ENCODE measurements around the gene GUCY1B1. TPM values are rescaled to one million over a fixed set of nuclear protein-coding genes. Genes with fewer than 3 reads are reported as not detected.

Gene GUCY1B1
- total RNA-seq (2021), result 0.50 and 0.59 TPM in 2 replicates
- long read RNA-seq, partial matches to known transcripts, result 1 of 2 reads
- long read RNA-seq, other reads (novel, unspliced or antisense), result 0 of 2 reads

DNA sequence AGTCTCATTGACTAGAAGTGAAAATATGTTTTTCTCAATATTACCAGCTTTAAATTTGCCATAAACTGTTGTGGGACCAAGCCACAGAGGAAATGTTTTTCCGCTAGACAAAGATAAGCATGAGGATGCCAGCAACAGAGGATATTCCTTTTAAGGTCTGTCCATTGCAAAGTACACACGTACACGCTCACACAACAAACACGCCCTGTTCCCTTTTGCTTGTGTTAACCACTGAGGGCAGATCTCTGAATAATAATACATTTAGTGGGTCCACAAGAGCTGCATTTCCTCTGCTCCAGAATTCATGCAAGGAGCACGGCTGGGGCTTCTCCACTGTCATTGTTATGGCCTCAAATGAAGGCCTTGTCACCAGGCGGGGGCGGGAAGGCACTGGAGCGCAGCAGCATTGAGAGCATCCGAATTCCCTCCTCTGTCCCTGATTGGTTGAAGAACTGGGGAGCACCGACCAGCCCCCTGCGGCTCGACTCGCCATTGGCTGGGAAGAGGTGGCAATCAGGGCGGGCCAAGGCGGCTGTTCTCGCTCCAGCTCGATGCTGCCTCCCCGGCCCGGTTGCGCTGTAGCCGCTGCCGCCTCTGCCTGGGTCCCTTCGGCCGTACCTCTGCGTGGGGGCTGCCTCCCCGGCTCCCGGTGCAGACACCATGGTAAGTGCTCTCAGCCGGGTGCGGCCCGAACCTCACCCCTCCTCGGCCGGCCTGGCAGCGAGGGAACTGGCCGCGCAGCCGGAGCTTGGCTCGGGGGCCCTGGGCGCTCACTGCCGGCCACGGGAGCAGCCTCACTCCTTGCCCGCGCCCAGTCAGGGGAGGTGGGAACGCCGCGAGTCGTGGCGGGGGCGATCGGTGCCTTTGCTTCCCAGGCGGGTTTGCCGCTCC is at the start of gene GUCY1B1:
TSS of gene GUCY1B1 (plus strand) at position 541 of the 891 bp plus-strand sequence. CDS start at position 661, 120 bp downstream.
- no peak within 1 kb of the TSS for H3K4ac ChIP-seq (ENCODE audit: low read depth, low read length)
- no peak within 1 kb of the TSS for H2BK120ac ChIP-seq (ENCODE audit: low read depth, low read length, poor library complexity, severe bottlenecking)
- H3K4me2 ChIP-seq (ENCODE audit: insufficient read depth, insufficient read length, low read length), result peak within 1 kb of the TSS; percentile 83
- H3K9ac ChIP-seq (ENCODE audit: extremely low read depth, insufficient read length, low read length), result no peak within 1 kb of the TSS
- no peaks in the 10 kb centered on the region for H3K36me3 Mint-ChIP-seq (ENCODE audit: insufficient read depth in 1 of 3, low read depth in 3 of 3)
- H3K23ac ChIP-seq (ENCODE audit: insufficient read length, low read depth, low read length), result no peak within 1 kb of the TSS
- no peak within 1 kb of the TSS for H3K27ac Mint-ChIP-seq
- no peaks in the 10 kb centered on the region for H3K4me1 ChIP-seq (ENCODE audit: insufficient read depth, low read length)
- no peaks in the 10 kb centered on the region for H3K9me3 ChIP-seq (ENCODE audit: control insufficient read depth, low read depth, low read length)
- H4K91ac ChIP-seq (ENCODE audit: insufficient read length, low read depth, low read length), result no peak within 1 kb of the TSS
- H3K18ac ChIP-seq (ENCODE audit: insufficient read length, low read depth, low read length), result no peak within 1 kb of the TSS
- H4K5ac ChIP-seq (ENCODE audit: insufficient read length, low read depth, low read length), result no peak within 1 kb of the TSS
- H3K27me3 Mint-ChIP-seq (ENCODE audit: low read depth), result peaks cover 49% of the 10 kb centered on the region
- H3K23me2 ChIP-seq (ENCODE audit: insufficient read length, low read depth, low read length, poor library complexity, severe bottlenecking), result peaks cover 7% of the 10 kb centered on the region
- no peaks in the 10 kb centered on the region for H3K79me1 ChIP-seq (ENCODE audit: insufficient read depth, low read depth, low read length, poor library complexity, severe bottlenecking)
- no peaks in the 10 kb centered on the region; the same call in 1 of the 2 replicates for H3K27me3 ChIP-seq (ENCODE audit: insufficient read depth, low read length)
- H3K56ac ChIP-seq (ENCODE audit: insufficient read length, low read depth, low read length), result no peak within 1 kb of the TSS
- no peak within 1 kb of the TSS for H2AK5ac ChIP-seq (ENCODE audit: insufficient read length, low read length)
- H3T11ph ChIP-seq (ENCODE audit: low read length), result no peak within 1 kb of the TSS
- H2BK20ac ChIP-seq (ENCODE audit: low read depth, low read length, poor library complexity, severe bottlenecking), result no peak within 1 kb of the TSS
- H3K27ac ChIP-seq (ENCODE audit: insufficient read length, low read depth, low read length), result no peak within 1 kb of the TSS
- no peak within 1 kb of the TSS for H2BK12ac ChIP-seq (ENCODE audit: insufficient read length, low read depth, low read length)
- no CpG with 5 or more reads among the region's 51 CpGs for WGBS (ENCODE audit: extremely low coverage, insufficient read length, low lambda C conversion rate)
- H3K4me3 Mint-ChIP-seq, result peak within 1 kb of the TSS; percentile 56 to 76
- DNase-seq, result peak; percentile 97
- no peaks in the 10 kb centered on the region for H3K9me3 Mint-ChIP-seq
- no peaks in the 10 kb centered on the region for H3K79me2 ChIP-seq (ENCODE audit: insufficient read depth, low read length)
- no peak within 1 kb of the TSS for H2AFZ ChIP-seq (ENCODE audit: low read length)
- H4K20me1 ChIP-seq (ENCODE audit: control insufficient read depth, insufficient read depth, insufficient read length), result no peaks in the 10 kb centered on the region
- peaks cover 5 to 8% of the 10 kb centered on the region in 2 experiments; a peak in 2 of 4 replicates for H3K4me1 Mint-ChIP-seq
- H4K8ac ChIP-seq (replicated peaks; ENCODE audit: insufficient read length, low read depth, low read length), result no peak within 1 kb of the TSS
- no peak within 1 kb of the TSS for H2BK15ac ChIP-seq (ENCODE audit: low read depth, low read length)
- no peak; the same call in 1 of the 3 replicates for TF ChIP-seq CTCF (conservative IDR thresholded peaks at IDR 0.05)
- no peak within 1 kb of the TSS for H2BK5ac ChIP-seq (ENCODE audit: insufficient read length, low read length)
- no peak within 1 kb of the TSS for H3K14ac ChIP-seq (ENCODE audit: insufficient read depth, low read length)

Measured in H9 (cell line).